ENCODE results near the gene DCTN2. TPM values are rescaled to one million over a fixed set of nuclear protein-coding genes. Genes with fewer than 3 reads are reported as not detected.

The DCTN2 gene
- total RNA-seq, 1 donor from 2014 or later = 83.5 TPM

Other genes starting within 250 kb of the DCTN2 start
- 39.0 and 44.6 TPM in 2 replicates for gene R3HDM2, start 116.1 kb downstream of the DCTN2 start, total RNA-seq
- gene INHBC, start 112.4 kb downstream of the DCTN2 start, total RNA-seq = 0.15 TPM in 1 of 2 replicates, not detected in the other
- 0.22 and 0.41 TPM in 2 replicates for gene INHBE, start 91.9 kb downstream of the DCTN2 start, total RNA-seq
- 1.5 and 2.5 TPM in 2 replicates for gene GLI1, start 87.4 kb downstream of the DCTN2 start, total RNA-seq
- 102 TPM in 2 replicates for gene ARHGAP9, start 67.3 kb downstream of the DCTN2 start, total RNA-seq
- gene MARS1, start 59.1 kb downstream of the DCTN2 start, total RNA-seq = 283 and 318 TPM in 2 replicates
- 17.8 and 18.1 TPM in 2 replicates for gene DDIT3, start 26.7 kb downstream of the DCTN2 start, total RNA-seq
- gene MBD6, start 24.4 kb downstream of the DCTN2 start, total RNA-seq = 63.3 and 66.8 TPM in 2 replicates
- gene KIF5A, start 2.9 kb upstream of the DCTN2 start, total RNA-seq = 2.4 TPM in 2 replicates
- 22.8 and 25.7 TPM in 2 replicates for gene PIP4K2C, start 44.0 kb upstream of the DCTN2 start, total RNA-seq
- 16.8 and 18.5 TPM in 2 replicates for gene DTX3, start 57.6 kb upstream of the DCTN2 start, total RNA-seq
- gene ARHGEF25, start 64.2 kb upstream of the DCTN2 start, total RNA-seq = 0.60 and 1.5 TPM in 2 replicates
- 4.4 and 4.6 TPM in 2 replicates for gene B4GALNT1, start 86.0 kb upstream of the DCTN2 start, total RNA-seq
- 99.6 and 100.0 TPM in 2 replicates for gene OS9, start 146.9 kb upstream of the DCTN2 start, total RNA-seq
- 31.5 and 33.4 TPM in 2 replicates for gene AGAP2, start 191.6 kb upstream of the DCTN2 start, total RNA-seq
- 24.0 and 24.5 TPM in 2 replicates for gene TSPAN31, start 197.8 kb upstream of the DCTN2 start, total RNA-seq
- gene CDK4, start 205.1 kb upstream of the DCTN2 start, total RNA-seq = 218 and 227 TPM in 2 replicates
- gene MARCHF9, start 207.9 kb upstream of the DCTN2 start, total RNA-seq = 21.2 and 21.8 TPM in 2 replicates
- 9.0 and 9.9 TPM in 2 replicates for gene CYP27B1, start 219.9 kb upstream of the DCTN2 start, total RNA-seq
- gene METTL1, start 224.9 kb upstream of the DCTN2 start, total RNA-seq = 89.7 and 90.0 TPM in 2 replicates
- 4.5 and 5.4 TPM in 2 replicates for gene EEF1AKMT3, start 225.4 kb upstream of the DCTN2 start, total RNA-seq
- gene TSFM, start 235.6 kb upstream of the DCTN2 start, total RNA-seq = 63.5 and 68.6 TPM in 2 replicates